Right renal cortex interstitium (tissue), 3 donors: Measurements from ENCODE around the gene ZFAND2B. TPM values are rescaled to one million over a fixed set of nuclear protein-coding genes. Genes with fewer than 3 reads are reported as not detected.
"Not testable (repeated sequence)": the region's sequence is repeated elsewhere in the genome, so short reads cannot be mapped to it uniquely, and the experiment has no call there.

ENCODE experiments used
- DNase-seq, 3 donors: peaks; one replicate each; pipeline ENCODE4 v3.0.0-alpha.2; 2013; ENCODE audit warnings: low read depth in 3 of 3, low spot score in 2 of 3
- polyA plus RNA-seq, 3 donors: library from polyadenylated mRNA; unstranded; fragments of 120-200 nt; gene quantifications; one replicate each; pipeline ENCODE4 v1.2.1, GENCODE V29; 2013; ENCODE audit not compliant: insufficient read length in 3 of 3

ZFAND2B gene
- polyA plus RNA-seq, 3 donors, result 33.7 to 38.5 (median 38.3) TPM

GRCh38 chr2:219247678-219248642, 41.4 kb downstream of the ZFAND2B start:
- no peak for DNase-seq

GRCh38 chr2:219248845-219249202, 42.2 kb downstream of the ZFAND2B start:
- DNase-seq, result no peak

- DNase-seq, result no peak
These were observed 42.8 kb downstream of the ZFAND2B start for GRCh38 chr2:219249203-219249980.

- no peak for DNase-seq
These were observed 43.6 kb downstream of the ZFAND2B start for GRCh38 chr2:219250049-219250781.

- no peak for DNase-seq
These were observed 45.1 kb downstream of the ZFAND2B start for GRCh38 chr2:219251656-219252055.

GRCh38 chr2:219252084-219252483, 45.5 kb downstream of the ZFAND2B start:
- no peak for DNase-seq

- DNase-seq, result no peak
These were observed 46.0 kb downstream of the ZFAND2B start for GRCh38 chr2:219252570-219252899.

- no peak for DNase-seq
These were observed 46.5 kb downstream of the ZFAND2B start, which contains the start of gene TUBA4B for GRCh38 chr2:219252900-219253752. TSS of gene TUBA4B (plus strand) at chr2:219253243. CDS start at chr2:219253408, 165 bp downstream.

GRCh38 chr2:219253753-219254589, 47.4 kb downstream of the ZFAND2B start, which contains the start of gene TUBA4A:
TSS of gene TUBA4A (minus strand) at chr2:219253918. CDS start at chr2:219253858, 60 bp downstream.
- DNase-seq, result no peak

GRCh38 chr2:219254590-219255201, 48.1 kb downstream of the ZFAND2B start:
- no peak for DNase-seq

GRCh38 chr2:219258942-219259341, 52.4 kb downstream of the ZFAND2B start:
- DNase-seq, result not testable (repeated sequence)

Other genes starting within 250 kb of the ZFAND2B start
- not detected for gene CDK5R2, start 247.1 kb upstream of the ZFAND2B start, polyA plus RNA-seq
- under 1 TPM in 2 of 3 donors, not detected in 1; 0.07 to 0.10 TPM for gene FEV, start 221.6 kb upstream of the ZFAND2B start, polyA plus RNA-seq
- gene CRYBA2, start 213.4 kb upstream of the ZFAND2B start, polyA plus RNA-seq, result not detected
- gene CFAP65, start 165.3 kb upstream of the ZFAND2B start, polyA plus RNA-seq, result under 1 TPM; 0.24 to 0.40 (median 0.34) TPM
- 1 to 10 TPM; 1.2 to 1.8 (median 1.6) TPM for gene IHH, start 145.9 kb upstream of the ZFAND2B start, polyA plus RNA-seq
- gene NHEJ1, start 46.0 kb upstream of the ZFAND2B start, polyA plus RNA-seq, result 10 to 100 TPM; 19.5 to 22.6 (median 20.4) TPM
- 10 to 100 TPM; 14.0 to 21.4 (median 17.8) TPM for gene SLC23A3, start 36.8 kb upstream of the ZFAND2B start, polyA plus RNA-seq
- 10 to 100 TPM; 61.4 to 69.5 (median 61.5) TPM for gene CNPPD1, start 29.9 kb upstream of the ZFAND2B start, polyA plus RNA-seq
- 100 to 1,000 TPM; 108 to 127 (median 108) TPM for gene RETREG2, start 28.5 kb upstream of the ZFAND2B start, polyA plus RNA-seq
- gene ABCB6, start 12.2 kb downstream of the ZFAND2B start, polyA plus RNA-seq, result 10 to 100 TPM; 34.7 to 37.5 (median 36.8) TPM
- gene ATG9A, start 22.9 kb downstream of the ZFAND2B start, polyA plus RNA-seq, result 10 to 100 TPM; 43.8 to 51.1 (median 46.8) TPM
- 10 to 100 TPM; 38.4 to 44.8 (median 38.8) TPM for gene ANKZF1, start 23.0 kb downstream of the ZFAND2B start, polyA plus RNA-seq
- gene GLB1L, start 38.7 kb downstream of the ZFAND2B start, polyA plus RNA-seq, result 10 to 100 TPM; 21.8 to 26.4 (median 25.1) TPM
- 10 to 100 TPM; 36.9 to 44.4 (median 41.8) TPM for gene STK16, start 38.7 kb downstream of the ZFAND2B start, polyA plus RNA-seq
- 1 to 10 TPM in 2 of 3 donors, under 1 TPM in 1; 0.49 to 1.4 (median 1.3) TPM for gene TUBA4B, start 46.5 kb downstream of the ZFAND2B start, polyA plus RNA-seq
- gene TUBA4A, start 47.1 kb downstream of the ZFAND2B start, polyA plus RNA-seq, result 10 to 100 TPM; 32.6 to 45.4 (median 35.7) TPM
- 10 to 100 TPM; 64.2 to 74.9 (median 69.1) TPM for gene DNAJB2, start 72.6 kb downstream of the ZFAND2B start, polyA plus RNA-seq
- gene PTPRN, start 102.6 kb downstream of the ZFAND2B start, polyA plus RNA-seq, result under 1 TPM in 1 of 3 donors, not detected in 2; 0.08 TPM
- not detected for gene RESP18, start 126.0 kb downstream of the ZFAND2B start, polyA plus RNA-seq
- 10 to 100 TPM; 48.3 to 54.7 (median 51.2) TPM for gene DNPEP, start 181.1 kb downstream of the ZFAND2B start, polyA plus RNA-seq
- gene DES, start 211.6 kb downstream of the ZFAND2B start, polyA plus RNA-seq, result 10 to 100 TPM in 1 of 3 donors, 1 to 10 TPM in 2; 5.5 to 10.1 (median 7.4) TPM
- gene SPEG, start 228.1 kb downstream of the ZFAND2B start, polyA plus RNA-seq, result 10 to 100 TPM in 1 of 3 donors, 1 to 10 TPM in 2; 9.2 to 11.2 (median 9.4) TPM